HEK293 (cell line): ENCODE measurements around the gene MRPL44.
"Not testable (repeated sequence)": the region's sequence is repeated elsewhere in the genome, so short reads cannot be mapped to it uniquely, and the experiment has no call there.

Experiments
- CTCF ChIA-PET: fragments of 350-600 bp; formaldehyde crosslinking; extraction: SDS; loops from one replicate; lab custom pipeline; 2021; ENCODE audit warnings: antibody characterized with exemption; lab: Yijun Ruan, JAX
- POLR2A ChIA-PET: fragments of 300-600 bp; formaldehyde crosslinking; extraction: SDS; loops from one replicate; lab custom pipeline; 2020; ENCODE audit warnings: antibody characterized with exemption, inconsistent platforms; lab: Yijun Ruan, JAX
- H3K27ac ChIP-seq: fragments of 200-500 bp; sonication (Bioruptor generic); 2 replicates; pipeline ENCODE4 v1.5.1; 2014; ENCODE audit warnings: low read depth, low read length, control low read depth, inconsistent platforms; ENCODE audit errors: extremely low read depth
- H3K36me3 ChIP-seq, 2 experiments: fragments of 200-500 bp in 1 of 2; sonication (Bioruptor generic) in 1 of 2; 1 replicate in 1 of 2; 2 replicates in 1 of 2; pipeline ENCODE4 v1.5.1; 2014 to 2017; ENCODE audit warnings: inconsistent platforms in 2 of 2, low read length in 2 of 2; ENCODE audit not compliant: control insufficient read depth in 2 of 2, insufficient read depth in 1 of 2
- H3K4me1 ChIP-seq: fragments of 200-500 bp; sonication (Bioruptor generic); 2 replicates; pipeline ENCODE4 v1.5.1; 2014; ENCODE audit warnings: mild to moderate bottlenecking, low read length, inconsistent platforms; ENCODE audit not compliant: control insufficient read depth, insufficient read depth
- H3K4me3 ChIP-seq: 2 replicates; pipeline ENCODE4 v1.5.1; 2011; ENCODE audit warnings: low read depth, mild to moderate bottlenecking, control low read depth, low read length, moderate library complexity
- H3K9me3 ChIP-seq: fragments of 200-500 bp; sonication (Bioruptor generic); 2 replicates; pipeline ENCODE4 v1.5.1; 2014; ENCODE audit warnings: low read depth, low read length, inconsistent platforms; ENCODE audit not compliant: control insufficient read depth, insufficient read depth
- SCRT2 ChIP-seq: fragments of 450-650 bp; formaldehyde crosslinking; IDR thresholded peaks from 2 replicates; pipeline ENCODE4 v1.5.1; 2016; ENCODE audit warnings: missing biosample characterization, missing genetic modification characterization
- ZNF146 ChIP-seq: fragments of 450-650 bp; formaldehyde crosslinking; IDR thresholded peaks from 2 replicates; pipeline ENCODE4 v1.5.1; 2016; ENCODE audit warnings: missing biosample characterization, missing genetic modification characterization
- ZNF362 ChIP-seq: fragments of 450-650 bp; formaldehyde crosslinking; IDR thresholded peaks from 2 replicates; pipeline ENCODE4 v1.5.1; 2016; ENCODE audit warnings: missing biosample characterization, missing genetic modification characterization
- ZNF37A ChIP-seq: fragments of 450-650 bp; IDR thresholded peaks from 2 replicates; pipeline ENCODE4 v1.5.1; 2018; ENCODE audit warnings: missing biosample characterization, missing genetic modification characterization
- ZNF404 ChIP-seq: fragments of 450-650 bp; formaldehyde crosslinking; IDR thresholded peaks from 2 replicates; pipeline ENCODE4 v1.5.1; 2017; ENCODE audit warnings: missing biosample characterization, missing genetic modification characterization
- ZNF571 ChIP-seq: fragments of 450-650 bp; formaldehyde crosslinking; IDR thresholded peaks from 2 replicates; pipeline ENCODE4 v1.5.0; 2017; ENCODE audit warnings: missing biosample characterization, missing genetic modification characterization
- ZNF830 ChIP-seq: fragments of 450-650 bp; IDR thresholded peaks from 2 replicates; pipeline ENCODE4 v1.5.0; 2018; ENCODE audit warnings: missing biosample characterization, missing genetic modification characterization, low read depth, mild to moderate bottlenecking, moderate library complexity
- TF ChIP-seq, protein P1 (sequence below): fragments of 450-650 bp; formaldehyde crosslinking; IDR thresholded peaks from 2 replicates; pipeline ENCODE4 v1.5.1; 2016; ENCODE audit warnings: missing biosample characterization, missing genetic modification characterization
- TF ChIP-seq, protein P2 (sequence below): fragments of 450-650 bp; formaldehyde crosslinking; IDR thresholded peaks from 2 replicates; pipeline ENCODE4 v1.5.1; 2016; ENCODE audit warnings: missing biosample characterization, missing genetic modification characterization
- TF ChIP-seq, protein P3 (sequence below): fragments of 450-650 bp; formaldehyde crosslinking; IDR thresholded peaks from 2 replicates; pipeline ENCODE4 v1.5.1; 2016; ENCODE audit warnings: missing biosample characterization, missing genetic modification characterization

Gene MRPL44

DNA sequence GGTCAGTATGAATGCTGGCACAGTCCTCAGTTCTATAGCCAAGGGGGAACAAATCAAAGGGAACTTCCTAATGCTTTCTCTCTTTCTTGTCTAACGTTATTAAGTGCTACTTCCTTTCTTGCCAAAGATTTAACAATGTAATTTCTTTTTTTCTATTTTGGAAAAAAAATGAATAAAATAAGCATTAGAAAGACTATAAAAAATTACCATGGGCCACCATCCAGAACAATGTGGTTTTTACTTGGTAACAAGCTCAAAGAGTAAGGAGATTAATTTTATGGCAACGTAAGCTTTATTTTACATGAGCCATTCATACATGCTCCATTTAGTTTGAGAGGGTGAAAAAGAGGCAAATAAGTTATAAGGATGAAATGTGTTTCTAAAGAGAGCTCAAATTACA lies 41.7 kb downstream of the MRPL44 start (continued):
- TF ChIP-seq, protein P1, sequence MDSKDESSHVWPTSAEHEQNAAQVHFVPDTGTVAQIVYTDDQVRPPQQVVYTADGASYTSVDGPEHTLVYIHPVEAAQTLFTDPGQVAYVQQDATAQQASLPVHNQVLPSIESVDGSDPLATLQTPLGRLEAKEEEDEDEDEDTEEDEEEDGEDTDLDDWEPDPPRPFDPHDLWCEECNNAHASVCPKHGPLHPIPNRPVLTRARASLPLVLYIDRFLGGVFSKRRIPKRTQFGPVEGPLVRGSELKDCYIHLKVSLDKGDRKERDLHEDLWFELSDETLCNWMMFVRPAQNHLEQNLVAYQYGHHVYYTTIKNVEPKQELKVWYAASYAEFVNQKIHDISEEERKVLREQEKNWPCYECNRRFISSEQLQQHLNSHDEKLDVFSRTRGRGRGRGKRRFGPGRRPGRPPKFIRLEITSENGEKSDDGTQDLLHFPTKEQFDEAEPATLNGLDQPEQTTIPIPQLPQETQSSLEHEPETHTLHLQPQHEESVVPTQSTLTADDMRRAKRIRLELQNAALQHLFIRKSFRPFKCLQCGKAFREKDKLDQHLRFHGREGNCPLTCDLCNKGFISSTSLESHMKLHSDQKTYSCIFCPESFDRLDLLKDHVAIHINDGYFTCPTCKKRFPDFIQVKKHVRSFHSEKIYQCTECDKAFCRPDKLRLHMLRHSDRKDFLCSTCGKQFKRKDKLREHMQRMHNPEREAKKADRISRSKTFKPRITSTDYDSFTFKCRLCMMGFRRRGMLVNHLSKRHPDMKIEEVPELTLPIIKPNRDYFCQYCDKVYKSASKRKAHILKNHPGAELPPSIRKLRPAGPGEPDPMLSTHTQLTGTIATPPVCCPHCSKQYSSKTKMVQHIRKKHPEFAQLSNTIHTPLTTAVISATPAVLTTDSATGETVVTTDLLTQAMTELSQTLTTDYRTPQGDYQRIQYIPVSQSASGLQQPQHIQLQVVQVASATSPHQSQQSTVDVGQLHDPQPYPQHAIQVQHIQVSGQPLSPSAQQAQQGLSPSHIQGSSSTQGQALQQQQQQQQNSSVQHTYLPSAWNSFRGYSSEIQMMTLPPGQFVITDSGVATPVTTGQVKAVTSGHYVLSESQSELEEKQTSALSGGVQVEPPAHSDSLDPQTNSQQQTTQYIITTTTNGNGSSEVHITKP (tag by site-specific recombination): no peak
- TF ChIP-seq ZNF404 (tag by site-specific recombination) (no peak), ZNF37A (tag by site-specific recombination) (no peak), ZNF830 (tag by site-specific recombination) (no peak), ZNF571 (no peak)
- TF ChIP-seq, protein P2, sequence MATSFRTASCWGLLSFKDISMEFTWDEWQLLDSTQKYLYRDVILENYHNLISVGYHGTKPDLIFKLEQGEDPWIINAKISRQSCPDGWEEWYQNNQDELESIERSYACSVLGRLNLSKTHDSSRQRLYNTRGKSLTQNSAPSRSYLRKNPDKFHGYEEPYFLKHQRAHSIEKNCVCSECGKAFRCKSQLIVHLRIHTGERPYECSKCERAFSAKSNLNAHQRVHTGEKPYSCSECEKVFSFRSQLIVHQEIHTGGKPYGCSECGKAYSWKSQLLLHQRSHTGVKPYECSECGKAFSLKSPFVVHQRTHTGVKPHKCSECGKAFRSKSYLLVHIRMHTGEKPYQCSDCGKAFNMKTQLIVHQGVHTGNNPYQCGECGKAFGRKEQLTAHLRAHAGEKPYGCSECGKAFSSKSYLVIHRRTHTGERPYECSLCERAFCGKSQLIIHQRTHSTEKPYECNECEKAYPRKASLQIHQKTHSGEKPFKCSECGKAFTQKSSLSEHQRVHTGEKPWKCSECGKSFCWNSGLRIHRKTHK (tag by site-specific recombination): no peak
- TF ChIP-seq, protein P3, sequence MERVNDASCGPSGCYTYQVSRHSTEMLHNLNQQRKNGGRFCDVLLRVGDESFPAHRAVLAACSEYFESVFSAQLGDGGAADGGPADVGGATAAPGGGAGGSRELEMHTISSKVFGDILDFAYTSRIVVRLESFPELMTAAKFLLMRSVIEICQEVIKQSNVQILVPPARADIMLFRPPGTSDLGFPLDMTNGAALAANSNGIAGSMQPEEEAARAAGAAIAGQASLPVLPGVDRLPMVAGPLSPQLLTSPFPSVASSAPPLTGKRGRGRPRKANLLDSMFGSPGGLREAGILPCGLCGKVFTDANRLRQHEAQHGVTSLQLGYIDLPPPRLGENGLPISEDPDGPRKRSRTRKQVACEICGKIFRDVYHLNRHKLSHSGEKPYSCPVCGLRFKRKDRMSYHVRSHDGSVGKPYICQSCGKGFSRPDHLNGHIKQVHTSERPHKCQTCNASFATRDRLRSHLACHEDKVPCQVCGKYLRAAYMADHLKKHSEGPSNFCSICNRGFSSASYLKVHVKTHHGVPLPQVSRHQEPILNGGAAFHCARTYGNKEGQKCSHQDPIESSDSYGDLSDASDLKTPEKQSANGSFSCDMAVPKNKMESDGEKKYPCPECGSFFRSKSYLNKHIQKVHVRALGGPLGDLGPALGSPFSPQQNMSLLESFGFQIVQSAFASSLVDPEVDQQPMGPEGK (tag by site-specific recombination): no peak

GRCh38 chr2:223999862-224000261 lies 42.6 kb downstream of the MRPL44 start:
- Histone ChIP-seq H3K27ac (no peak overlapping the region), H3K4me3 (no peak overlapping the region), H3K36me3 (peaks cover 0 to 31% of the 10 kb centered on the region in 2 experiments; a peak in 1 of 3 replicates), H3K4me1 (no peaks in the 10 kb centered on the region), H3K9me3 (no peaks in the 10 kb centered on the region)
- peak; percentile 29; the same call in 1 of the 2 replicates for TF ChIP-seq SCRT2 (tag by site-specific recombination)
- TF ChIP-seq ZNF362 (tag by site-specific recombination): no peak
- CTCF ChIA-PET: interaction anchor here (1.6 to 2.1 kb wide), 2 partner anchors 283 to 285 kb away, joined by 3 to 6 read pairs; no protein-coding TSS in a partner anchor
- POLR2A ChIA-PET: no interaction called here

GRCh38 chr2:224000662-224001061 lies 43.4 kb downstream of the MRPL44 start:
- H3K4me3 ChIP-seq, POLR2A ChIA-PET, H3K4me1 ChIP-seq, H3K27ac ChIP-seq, H3K9me3 ChIP-seq: not testable (repeated sequence)
- H3K36me3 ChIP-seq: peaks cover 0 to 31% of the 10 kb centered on the region in 2 experiments; a peak in 1 of 3 replicates
- peak; percentile 59 for TF ChIP-seq ZNF146
- CTCF ChIA-PET: interaction anchor here (1.0 to 1.6 kb wide), 2 partner anchors 283 to 284 kb away, joined by 3 read pairs; no protein-coding TSS in a partner anchor
